Stomach (tissue), 9 donors: ENCODE measurements around the gene CCR5. TPM values are rescaled to one million over a fixed set of nuclear protein-coding genes. Genes with fewer than 3 reads are reported as not detected.

ENCODE experiments used
- DNase-seq, 2 donors: peaks; one replicate each; pipeline versions ENCODE4 v3.0.0 to v3.0.0-alpha.2; 2013 to 2019
- H3K27ac ChIP-seq, 5 donors: fragments of 200-600 bp in 4 of 5; sonication (generic) in 4 of 5; one replicate each; pipeline ENCODE4 v1.5.1; 2013 to 2019; ENCODE audit warnings: mild to moderate bottlenecking in 1 of 5, moderate library complexity in 1 of 5
- H3K27me3 ChIP-seq, 3 donors: fragments of 200-600 bp; sonication (generic); one replicate each; pipeline ENCODE4 v1.5.1; 2017 to 2019; ENCODE audit warnings: mixed run types in 1 of 3
- H3K36me3 ChIP-seq, 4 donors: fragments of 200-600 bp; sonication (generic); 1 replicate in 3 of 4; 2 replicates in 1 of 4; pipeline ENCODE4 v1.5.1; 2016 to 2019
- H3K4me1 ChIP-seq, 4 donors: fragments of 200-600 bp; sonication (generic); one replicate each; pipeline ENCODE4 v1.5.1; 2016 to 2019
- H3K4me3 ChIP-seq, 4 donors: fragments of 200-600 bp; sonication (generic) in 3 of 4; one replicate each; pipeline ENCODE4 v1.5.1; 2016 to 2019; ENCODE audit warnings: mild to moderate bottlenecking in 1 of 4
- H3K9me3 ChIP-seq, 4 donors: fragments of 200-600 bp; sonication (generic); one replicate each; pipeline ENCODE4 v1.5.1; 2016 to 2019
- EP300 ChIP-seq: sonication (generic); formaldehyde crosslinking; IDR thresholded peaks from one replicate; pipeline ENCODE4 v1.6.1; 2017; ENCODE audit warnings: antibody characterized with exemption
- POLR2A ChIP-seq, 4 donors: fragments of 450-650 bp; IDR thresholded peaks; one replicate each; pipeline ENCODE4 v1.6.1; 2016; ENCODE audit warnings: antibody characterized with exemption in 4 of 4, control low read depth in 2 of 4, mild to moderate bottlenecking in 1 of 4, moderate library complexity in 1 of 4
- POLR2AphosphoS5 ChIP-seq, 3 donors: sonication (generic); formaldehyde crosslinking; IDR thresholded peaks; one replicate each; pipeline ENCODE4 v1.6.1; 2016; ENCODE audit warnings: antibody characterized with exemption in 3 of 3
- WGBS, 5 donors: extraction: QIAGEN DNeasy Blood & Tissue Kit in 3 of 5; methylation state at CpG; one replicate each; pipeline versions ENCODE4 v1.1.5 to v1.1.7; 2013 to 2018; 5-methylcytosine and 5-hydroxymethylcytosine counted together
- intact Hi-C: fragments of 100-400 bp; cut with DNase I; formaldehyde crosslinking; loops from one replicate; pipeline ENCODE4 v1.15.1; 2023; ENCODE audit warnings: low total_unique reads
- polyA plus RNA-seq, 3 donors: library from polyadenylated mRNA; stranded (reverse); fragments of 200-250 nt; gene quantifications; one replicate each; pipeline ENCODE4 v1.2.3, GENCODE V29; 2013
- total RNA-seq, 5 donors: library from RNA; depleted of rRNA; stranded (reverse); fragments of >200 nt; gene quantifications; one replicate each; pipeline versions ENCODE4 v1.1.0 to v1.2.3, GENCODE V29; 2014 to 2016
- TF ChIP-seq, protein P1 (sequence below), 7 experiments: fragments of 450-650 bp in 4 of 7; fragments of 200-600 bp in 3 of 7; sonication (generic) in 3 of 7; IDR thresholded peaks; one replicate each; pipeline ENCODE4 v1.5.1; 2016 to 2019; ENCODE audit warnings: antibody characterized with exemption in 7 of 7, control low read depth in 2 of 7, mild to moderate bottlenecking in 1 of 7
- donor health status: healthy with polysubstance abuse.
- donor health status: Bipolar disorder and iron deficiency.
- donor health status: healthy.

The CCR5 gene
- total and polyA plus RNA-seq, 8 donors: 0.18 to 9.4 (median 0.68) TPM; not detected in 3

DNA sequence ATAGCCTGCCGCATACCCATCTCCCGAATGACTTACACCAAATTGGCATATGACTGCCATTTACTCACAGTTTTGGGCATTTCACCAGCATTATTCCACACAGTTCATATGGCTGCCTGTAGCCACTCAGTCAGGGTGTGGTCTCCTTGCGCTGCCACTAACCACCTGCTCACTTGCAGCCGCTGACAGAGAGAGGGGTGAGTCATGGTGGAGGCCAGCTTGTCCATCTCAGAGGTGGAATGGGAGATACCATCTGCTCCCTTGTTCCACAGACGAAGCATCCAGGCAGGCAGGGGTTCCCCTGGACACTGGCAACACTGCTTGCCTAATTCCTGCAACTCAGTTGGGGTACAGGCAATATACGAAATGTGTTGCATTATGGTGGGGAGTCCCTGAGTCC is 51.9 kb downstream of the CCR5 start:
- H3K4me1 ChIP-seq: peaks cover 0 to 8% (median 0%) of the 10 kb centered on the region in 4 donors
- WGBS, 5 donors: 83 to 92% (median 85%) methylated on average over 6 of the region's 6 CpGs
- intact Hi-C loops: no loop called here
- DNase-seq: peak in 1 of 2 donors; percentile 45
- H3K4me3 ChIP-seq: no peak overlapping the region
- no peaks in the 10 kb centered on the region for H3K27me3 ChIP-seq
- no peak for TF ChIP-seq EP300
- TF ChIP-seq, protein P1, sequence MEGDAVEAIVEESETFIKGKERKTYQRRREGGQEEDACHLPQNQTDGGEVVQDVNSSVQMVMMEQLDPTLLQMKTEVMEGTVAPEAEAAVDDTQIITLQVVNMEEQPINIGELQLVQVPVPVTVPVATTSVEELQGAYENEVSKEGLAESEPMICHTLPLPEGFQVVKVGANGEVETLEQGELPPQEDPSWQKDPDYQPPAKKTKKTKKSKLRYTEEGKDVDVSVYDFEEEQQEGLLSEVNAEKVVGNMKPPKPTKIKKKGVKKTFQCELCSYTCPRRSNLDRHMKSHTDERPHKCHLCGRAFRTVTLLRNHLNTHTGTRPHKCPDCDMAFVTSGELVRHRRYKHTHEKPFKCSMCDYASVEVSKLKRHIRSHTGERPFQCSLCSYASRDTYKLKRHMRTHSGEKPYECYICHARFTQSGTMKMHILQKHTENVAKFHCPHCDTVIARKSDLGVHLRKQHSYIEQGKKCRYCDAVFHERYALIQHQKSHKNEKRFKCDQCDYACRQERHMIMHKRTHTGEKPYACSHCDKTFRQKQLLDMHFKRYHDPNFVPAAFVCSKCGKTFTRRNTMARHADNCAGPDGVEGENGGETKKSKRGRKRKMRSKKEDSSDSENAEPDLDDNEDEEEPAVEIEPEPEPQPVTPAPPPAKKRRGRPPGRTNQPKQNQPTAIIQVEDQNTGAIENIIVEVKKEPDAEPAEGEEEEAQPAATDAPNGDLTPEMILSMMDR (IDR thresholded peaks at IDR 0.05): no peak
- no peak for TF ChIP-seq POLR2A (IDR thresholded peaks at IDR 0.05)
- peak in 1 of 3 donors; percentile 5 for TF ChIP-seq POLR2AphosphoS5 (IDR thresholded peaks at IDR 0.05)
- no peaks in the 10 kb centered on the region for H3K36me3 ChIP-seq
- H3K27ac ChIP-seq: no peak overlapping the region
- H3K9me3 ChIP-seq: no peaks in the 10 kb centered on the region

DNA sequence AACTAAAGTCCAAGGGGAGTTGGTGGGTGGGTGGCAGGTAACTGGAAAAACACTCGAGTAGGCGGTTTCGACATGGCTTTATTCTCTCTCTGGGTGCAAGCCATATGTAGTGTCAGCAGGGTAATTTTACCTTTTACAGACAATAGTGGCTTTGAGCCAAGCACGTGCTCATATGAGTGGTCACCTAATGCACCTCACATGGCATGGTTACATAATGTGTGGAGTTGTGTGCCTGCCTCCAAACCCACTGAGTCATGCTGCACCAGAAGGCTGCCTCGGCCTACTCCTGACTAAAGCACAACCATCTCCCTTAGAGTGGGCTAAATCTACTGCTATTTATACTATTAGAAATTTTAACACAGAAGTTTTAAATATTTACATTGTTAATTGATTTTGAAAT is 52.8 kb downstream of the CCR5 start:
- 68 to 80% (median 73%) methylated on average over 5 of the region's 5 CpGs for WGBS, 5 donors
- Histone ChIP-seq H3K9me3 (no peaks in the 10 kb centered on the region), H3K27me3 (no peaks in the 10 kb centered on the region), H3K4me3 (no peak overlapping the region), H3K4me1 (peaks cover 0 to 8% (median 0%) of the 10 kb centered on the region in 4 donors), H3K36me3 (no peaks in the 10 kb centered on the region), H3K27ac (no peak overlapping the region)
- intact Hi-C loops: no loop called here
- no peak for DNase-seq
- no peak for TF ChIP-seq EP300
- TF ChIP-seq, protein P1 (IDR thresholded peaks at IDR 0.05): no peak
- peak in 1 of 3 donors; percentile 6 for TF ChIP-seq POLR2AphosphoS5 (IDR thresholded peaks at IDR 0.05)

Other genes with a start within 250 kb of the CCR5 start
- 1 to 10 TPM in 2 of 5 donors, not detected in 3; 1.4 to 2.6 TPM for gene CCR1, start 162.6 kb upstream of the CCR5 start, total RNA-seq
- 1 to 10 TPM; 1.2 to 3.1 (median 2.6) TPM for gene CCR1, start 162.6 kb upstream of the CCR5 start, polyA plus RNA-seq
- gene CCR3, start 128.5 kb upstream of the CCR5 start, total RNA-seq: 1 to 10 TPM in 2 of 5 donors, not detected in 3; 7.1 to 8.9 TPM
- under 1 TPM in 1 of 3 donors, not detected in 2; 0.05 TPM for gene CCR3, start 128.5 kb upstream of the CCR5 start, polyA plus RNA-seq
- gene CCR2, start 16.8 kb upstream of the CCR5 start, total RNA-seq: 1 to 10 TPM in 1 of 5 donors, under 1 TPM in 1, not detected in 3; 0.37 to 2.5 TPM
- gene CCR2, start 16.8 kb upstream of the CCR5 start, polyA plus RNA-seq: under 1 TPM; 0.45 to 0.81 (median 0.61) TPM
- gene CCRL2, start 36.3 kb downstream of the CCR5 start, total RNA-seq: 1 to 10 TPM in 2 of 5 donors, not detected in 3; 2.8 to 5.2 TPM
- 1 to 10 TPM in 2 of 3 donors, under 1 TPM in 1; 0.76 to 2.0 (median 1.5) TPM for gene CCRL2, start 36.3 kb downstream of the CCR5 start, polyA plus RNA-seq
- gene LTF, start 94.0 kb downstream of the CCR5 start, total RNA-seq: 100 to 1,000 TPM in 2 of 5 donors, 10 to 100 TPM in 2, under 1 TPM in 1; 0.58 to 275 (median 22.4) TPM
- gene LTF, start 94.0 kb downstream of the CCR5 start, polyA plus RNA-seq: 1,000 to 10,000 TPM in 1 of 3 donors, 100 to 1,000 TPM in 1, 1 to 10 TPM in 1; 8.1 to 1,112 (median 398) TPM
- not detected for gene RTP3, start 127.0 kb downstream of the CCR5 start, total RNA-seq
- gene RTP3, start 127.0 kb downstream of the CCR5 start, polyA plus RNA-seq: not detected
- 1 to 10 TPM in 4 of 5 donors, not detected in 1; 1.7 to 4.6 (median 1.8) TPM for gene LRRC2, start 195.4 kb downstream of the CCR5 start, total RNA-seq
- 1 to 10 TPM; 1.0 to 2.1 (median 1.5) TPM for gene LRRC2, start 195.4 kb downstream of the CCR5 start, polyA plus RNA-seq
- not detected for gene FAM240A, start 241.6 kb downstream of the CCR5 start, total RNA-seq
- gene FAM240A, start 241.6 kb downstream of the CCR5 start, polyA plus RNA-seq: not detected